ENCODE results near the gene PRKAR1B. TPM values are rescaled to one million over a fixed set of nuclear protein-coding genes. Genes with fewer than 3 reads are reported as not detected.

Gene PRKAR1B
- total and polyA plus RNA-seq, 10 of the 15 experiments (the other 5 are each of a cell fraction or from before 2014, with no cell fraction given): 1.4 to 45.6 (median 19.3) TPM

GRCh38 chr7:502296-502695 is 224.8 kb downstream of the PRKAR1B start:
- WGBS (ENCODE audit: insufficient coverage, insufficient replicate concordance, low lambda C conversion rate, missing lambda C conversion rate): 84% methylated on average over 12 of the region's 13 CpGs
- SMC1A ChIA-PET (ENCODE audit: uncharacterized antibody, unreplicated experiment): no interaction called here
- ATAC-seq: no peak
- Histone ChIP-seq H2AFZ (ENCODE audit: control insufficient read depth, low read depth, low read length) (no peak overlapping the region), H3K27ac (ENCODE audit: control insufficient read depth, insufficient read depth) (no peak overlapping the region), H3K9ac (ENCODE audit: control insufficient read depth, insufficient read depth, low read length) (no peak overlapping the region), H4K20me1 (ENCODE audit: control insufficient read depth, insufficient read depth) (no peaks in the 10 kb centered on the region), H3K4me2 (ENCODE audit: control insufficient read depth, insufficient read depth) (no peak overlapping the region), H3K4me3 (no peak overlapping the region), H3K79me2 (ENCODE audit: control insufficient read depth, insufficient read depth, low read length) (no peaks in the 10 kb centered on the region), H3K27me3 (replicated peaks in 1 of 2; ENCODE audit: control insufficient read depth in 2 of 2, insufficient read depth in 2 of 2, low read length in 1 of 2) (no peaks in the 10 kb centered on the region), H3K4me1 (ENCODE audit: control insufficient read depth, insufficient read depth, low read length) (no peaks in the 10 kb centered on the region), H3K9me3 (replicated peaks; ENCODE audit: control insufficient read depth, insufficient read depth, low read length) (no peaks in the 10 kb centered on the region), H3K36me3 (ENCODE audit: control insufficient read depth in 2 of 2, insufficient read depth in 2 of 2, low read length in 1 of 2) (peaks cover 0 to 6% of the 10 kb centered on the region in 2 experiments; a peak in 2 of 4 replicates)
- no TSS peak for BruUV-seq (replicated peaks)
- POLR2A ChIA-PET: no interaction called here
- in situ Hi-C loops (cut with MboI): no loop called here
- FAIRE-seq: no peak
- RAD21 ChIA-PET (ENCODE audit: unreplicated experiment): no interaction called here
- TF ChIP-seq CHD1 (IDR thresholded peaks at IDR 0.05; ENCODE audit: low read depth, low read length) (no peak), POLR2A (IDR thresholded peaks at IDR 0.05; ENCODE audit: low read depth, low read length) (no peak), CEBPB (IDR thresholded peaks at IDR 0.05; ENCODE audit: borderline replicate concordance in 1 of 2, low read depth in 2 of 2, low read length in 2 of 2) (no peak), EZH2 (IDR thresholded peaks at IDR 0.05; ENCODE audit: borderline replicate concordance, control insufficient read depth, low read depth, low read length) (no peak), TCF3 (IDR thresholded peaks at IDR 0.05; ENCODE audit: borderline replicate concordance, insufficient read depth, low read depth, low read length) (no peak), NFYA (IDR thresholded peaks at IDR 0.05; ENCODE audit: borderline replicate concordance, low read depth, low read length) (no peak), BHLHE40 (IDR thresholded peaks at IDR 0.05; ENCODE audit: borderline replicate concordance in 1 of 2, low read depth in 2 of 2, low read length in 1 of 2) (no peak), IKZF1 (conservative IDR thresholded peaks at IDR 0.05) (no peak), RBBP5 (conservative IDR thresholded peaks at IDR 0.05) (no peak), TCF7 (IDR thresholded peaks at IDR 0.05; ENCODE audit: borderline replicate concordance) (no peak), STAT1 (conservative IDR thresholded peaks at IDR 0.05) (no peak)
- TF ChIP-seq, protein P1, sequence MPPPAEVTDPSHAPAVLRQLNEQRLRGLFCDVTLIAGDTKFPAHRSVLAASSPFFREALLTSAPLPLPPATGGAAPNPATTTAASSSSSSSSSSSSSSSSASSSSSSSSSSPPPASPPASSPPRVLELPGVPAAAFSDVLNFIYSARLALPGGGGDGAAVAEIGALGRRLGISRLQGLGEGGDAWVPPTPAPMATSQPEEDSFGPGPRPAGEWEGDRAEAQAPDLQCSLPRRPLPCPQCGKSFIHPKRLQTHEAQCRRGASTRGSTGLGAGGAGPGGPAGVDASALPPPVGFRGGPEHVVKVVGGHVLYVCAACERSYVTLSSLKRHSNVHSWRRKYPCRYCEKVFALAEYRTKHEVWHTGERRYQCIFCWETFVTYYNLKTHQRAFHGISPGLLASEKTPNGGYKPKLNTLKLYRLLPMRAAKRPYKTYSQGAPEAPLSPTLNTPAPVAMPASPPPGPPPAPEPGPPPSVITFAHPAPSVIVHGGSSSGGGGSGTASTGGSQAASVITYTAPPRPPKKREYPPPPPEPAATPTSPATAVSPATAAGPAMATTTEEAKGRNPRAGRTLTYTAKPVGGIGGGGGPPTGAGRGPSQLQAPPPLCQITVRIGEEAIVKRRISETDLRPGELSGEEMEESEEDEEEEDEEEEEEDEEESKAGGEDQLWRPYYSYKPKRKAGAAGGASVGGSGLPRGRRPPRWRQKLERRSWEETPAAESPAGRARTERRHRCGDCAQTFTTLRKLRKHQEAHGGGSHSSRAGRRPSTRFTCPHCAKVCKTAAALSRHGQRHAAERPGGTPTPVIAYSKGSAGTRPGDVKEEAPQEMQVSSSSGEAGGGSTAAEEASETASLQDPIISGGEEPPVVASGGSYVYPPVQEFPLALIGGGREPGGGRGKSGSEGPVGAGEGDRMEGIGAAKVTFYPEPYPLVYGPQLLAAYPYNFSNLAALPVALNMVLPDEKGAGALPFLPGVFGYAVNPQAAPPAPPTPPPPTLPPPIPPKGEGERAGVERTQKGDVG (CRISPR knock-in tag; IDR thresholded peaks at IDR 0.05): no peak
- TF ChIP-seq, protein P2, sequence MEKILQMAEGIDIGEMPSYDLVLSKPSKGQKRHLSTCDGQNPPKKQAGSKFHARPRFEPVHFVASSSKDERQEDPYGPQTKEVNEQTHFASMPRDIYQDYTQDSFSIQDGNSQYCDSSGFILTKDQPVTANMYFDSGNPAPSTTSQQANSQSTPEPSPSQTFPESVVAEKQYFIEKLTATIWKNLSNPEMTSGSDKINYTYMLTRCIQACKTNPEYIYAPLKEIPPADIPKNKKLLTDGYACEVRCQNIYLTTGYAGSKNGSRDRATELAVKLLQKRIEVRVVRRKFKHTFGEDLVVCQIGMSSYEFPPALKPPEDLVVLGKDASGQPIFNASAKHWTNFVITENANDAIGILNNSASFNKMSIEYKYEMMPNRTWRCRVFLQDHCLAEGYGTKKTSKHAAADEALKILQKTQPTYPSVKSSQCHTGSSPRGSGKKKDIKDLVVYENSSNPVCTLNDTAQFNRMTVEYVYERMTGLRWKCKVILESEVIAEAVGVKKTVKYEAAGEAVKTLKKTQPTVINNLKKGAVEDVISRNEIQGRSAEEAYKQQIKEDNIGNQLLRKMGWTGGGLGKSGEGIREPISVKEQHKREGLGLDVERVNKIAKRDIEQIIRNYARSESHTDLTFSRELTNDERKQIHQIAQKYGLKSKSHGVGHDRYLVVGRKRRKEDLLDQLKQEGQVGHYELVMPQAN (conservative IDR thresholded peaks at IDR 0.05): no peak
- TF ChIP-seq, protein P3, sequence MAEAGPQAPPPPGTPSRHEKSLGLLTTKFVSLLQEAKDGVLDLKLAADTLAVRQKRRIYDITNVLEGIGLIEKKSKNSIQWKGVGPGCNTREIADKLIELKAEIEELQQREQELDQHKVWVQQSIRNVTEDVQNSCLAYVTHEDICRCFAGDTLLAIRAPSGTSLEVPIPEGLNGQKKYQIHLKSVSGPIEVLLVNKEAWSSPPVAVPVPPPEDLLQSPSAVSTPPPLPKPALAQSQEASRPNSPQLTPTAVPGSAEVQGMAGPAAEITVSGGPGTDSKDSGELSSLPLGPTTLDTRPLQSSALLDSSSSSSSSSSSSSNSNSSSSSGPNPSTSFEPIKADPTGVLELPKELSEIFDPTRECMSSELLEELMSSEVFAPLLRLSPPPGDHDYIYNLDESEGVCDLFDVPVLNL (IDR thresholded peaks at IDR 0.05; ENCODE audit: low read depth, low read length): no peak
- no peak for DNase-seq (ENCODE audit: low read depth, low spot score)
- CTCF ChIA-PET: interaction anchor here (0.6 kb wide), 1 partner anchor 1289 kb away, joined by 3 read pairs; no protein-coding TSS in a partner anchor
- intact Hi-C loops (cut with micrococcal nuclease; ENCODE audit: unreplicated experiment): no loop called here

Measured in GM12878 (cell line).